Eye (tissue), 1 donor: Measurements from ENCODE around the gene DYDC1.
"Not testable (repeated sequence)": the region's sequence is repeated elsewhere in the genome, so short reads cannot be mapped to it uniquely, and the experiment has no call there.

Source experiments
- DNase-seq: peaks from one replicate; pipeline ENCODE4 v3.0.0-alpha.2; 2015

DYDC1 gene

GRCh38 chr10:80333983-80334382 lies 22.6 kb downstream of the DYDC1 start:
- DNase-seq = no peak

GRCh38 chr10:80324891-80325364 lies 31.6 kb downstream of the DYDC1 start:
- DNase-seq = no peak

- DNase-seq = no peak
Observed at GRCh38 chr10:80324086-80324485, 32.5 kb downstream of the DYDC1 start.

- DNase-seq = no peak
Observed at GRCh38 chr10:80323311-80323710, 33.2 kb downstream of the DYDC1 start.

GRCh38 chr10:80322711-80323110 lies 33.8 kb downstream of the DYDC1 start:
- no peak for DNase-seq

GRCh38 chr10:80322158-80322557 lies 34.4 kb downstream of the DYDC1 start:
- DNase-seq = no peak

- DNase-seq = no peak
Observed at GRCh38 chr10:80321183-80321582, 35.4 kb downstream of the DYDC1 start.

- peak; percentile 12 for DNase-seq
Observed at GRCh38 chr10:80320377-80320776, 36.2 kb downstream of the DYDC1 start.

GRCh38 chr10:80319725-80320290 lies 36.7 kb downstream of the DYDC1 start:
- no peak for DNase-seq

- DNase-seq = peak; percentile 6
Observed at GRCh38 chr10:80319318-80319717, 37.2 kb downstream of the DYDC1 start.

- DNase-seq = no peak
Observed at GRCh38 chr10:80318742-80319141, 37.8 kb downstream of the DYDC1 start.

- DNase-seq = no peak
Observed at GRCh38 chr10:80315391-80315790, 41.2 kb downstream of the DYDC1 start.

- no peak for DNase-seq
Observed at GRCh38 chr10:80313523-80313922, 43.0 kb downstream of the DYDC1 start.

GRCh38 chr10:80305989-80306388 lies 50.6 kb downstream of the DYDC1 start:
- DNase-seq = not testable (repeated sequence)

- DNase-seq = no peak
Observed at GRCh38 chr10:80296942-80297341, 59.6 kb downstream of the DYDC1 start.

- no peak for DNase-seq
Observed at GRCh38 chr10:80292607-80293239, 63.8 kb downstream of the DYDC1 start.

- no peak for DNase-seq
Observed at GRCh38 chr10:80290474-80291220, 65.9 kb downstream of the DYDC1 start.

GRCh38 chr10:80289451-80290287 lies 66.9 kb downstream of the DYDC1 start, which contains the start of gene MAT1A:
Gene MAT1A (minus strand): TSS chr10:80289658. CDS start chr10:80289423, 235 bp downstream.
- no peak for DNase-seq

GRCh38 chr10:80288849-80289248 lies 67.7 kb downstream of the DYDC1 start:
- no peak for DNase-seq
